ENCODE results near the gene MMAB.

Gene MMAB

GRCh38 chr12:109545826-109546225 is 27.5 kb downstream of the MMAB start:
- H3K4me3 ChIP-seq (ENCODE audit: low read depth, low read length), result no peak overlapping the region
- DNase-seq (ENCODE audit: low read depth), result no peak
- no peak for TF ChIP-seq CTCF (IDR thresholded peaks at IDR 0.05; ENCODE audit: low read depth, low read length, missing control alignments)

GRCh38 chr12:109544955-109545531 is 28.3 kb downstream of the MMAB start:
- no peak for TF ChIP-seq CTCF (IDR thresholded peaks at IDR 0.05; ENCODE audit: low read depth, low read length, missing control alignments)
- no peak for DNase-seq (ENCODE audit: low read depth)
- H3K4me3 ChIP-seq (ENCODE audit: low read depth, low read length), result no peak overlapping the region

GRCh38 chr12:109542876-109543275 is 30.4 kb downstream of the MMAB start:
- no peak overlapping the region for H3K4me3 ChIP-seq (ENCODE audit: low read depth, low read length)
- no peak for TF ChIP-seq CTCF (IDR thresholded peaks at IDR 0.05; ENCODE audit: low read depth, low read length, missing control alignments)
- no peak for DNase-seq (ENCODE audit: low read depth)

- no peak overlapping the region for H3K4me3 ChIP-seq (ENCODE audit: low read depth, low read length)
- DNase-seq (ENCODE audit: low read depth), result no peak
- TF ChIP-seq CTCF (IDR thresholded peaks at IDR 0.05; ENCODE audit: low read depth, low read length, missing control alignments), result no peak
Observed at GRCh38 chr12:109542014-109542413, 31.3 kb downstream of the MMAB start.

- DNase-seq (ENCODE audit: low read depth), result no peak
- H3K4me3 ChIP-seq (ENCODE audit: low read depth, low read length), result no peak overlapping the region
- TF ChIP-seq CTCF (IDR thresholded peaks at IDR 0.05; ENCODE audit: low read depth, low read length, missing control alignments), result no peak
Observed at GRCh38 chr12:109541413-109541726, 31.9 kb downstream of the MMAB start.

- no peak overlapping the region for H3K4me3 ChIP-seq (ENCODE audit: low read depth, low read length)
- no peak for TF ChIP-seq CTCF (IDR thresholded peaks at IDR 0.05; ENCODE audit: low read depth, low read length, missing control alignments)
- DNase-seq (ENCODE audit: low read depth), result no peak
Observed at GRCh38 chr12:109540526-109541412, 32.5 kb downstream of the MMAB start.

GRCh38 chr12:109539508-109539907 is 33.8 kb downstream of the MMAB start:
- no peak for DNase-seq (ENCODE audit: low read depth)
- no peak overlapping the region for H3K4me3 ChIP-seq (ENCODE audit: low read depth, low read length)
- no peak for TF ChIP-seq CTCF (IDR thresholded peaks at IDR 0.05; ENCODE audit: low read depth, low read length, missing control alignments)
